K562 (cell line): ENCODE results near the gene ICAM1. TPM values are rescaled to one million over a fixed set of nuclear protein-coding genes. Genes with fewer than 3 reads are reported as not detected.

Source experiments
- CBFA2T3 ChIP-seq: fragments of 450-650 bp; IDR thresholded peaks from 2 replicates; pipeline ENCODE4 v1.6.1; 2017
- CTBP1 ChIP-seq: fragments of 450-650 bp; IDR thresholded peaks from 2 replicates; pipeline ENCODE4 v1.6.1; 2016; ENCODE audit warnings: borderline replicate concordance
- FOXJ3 ChIP-seq: sonication (generic); formaldehyde crosslinking; IDR thresholded peaks from 2 replicates; pipeline ENCODE4 v1.4.0; 2020; ENCODE audit warnings: mild to moderate bottlenecking, missing genetic modification reagents
- HNRNPLL ChIP-seq: fragments of 200-400 bp; formaldehyde crosslinking; IDR thresholded peaks from 2 replicates; pipeline ENCODE4 v1.6.1; 2017; ENCODE audit warnings: low read length, low read depth, mild to moderate bottlenecking; ENCODE audit not compliant: poor library complexity, severe bottlenecking
- MTF1 ChIP-seq: fragments of 250-450 bp; sonication (Bioruptor Pico); IDR thresholded peaks from 2 replicates; pipeline ENCODE4 v1.9.0; 2021; ENCODE audit warnings: moderate library complexity, mild to moderate bottlenecking, inconsistent platforms, borderline replicate concordance
- MXI1 ChIP-seq: IDR thresholded peaks from 2 replicates; pipeline ENCODE4 v1.6.1; 2011; ENCODE audit warnings: low read depth, mild to moderate bottlenecking, improper control_type of control experiment, low read length
- RAD21 ChIP-seq, 2 experiments: fragments of 250-450 bp in 1 of 2; fragments of 450-650 bp in 1 of 2; sonication (Bioruptor Pico) in 1 of 2; formaldehyde crosslinking in 1 of 2; IDR thresholded peaks in 1 of 2; conservative IDR thresholded peaks in 1 of 2; 2 replicates each; pipeline versions ENCODE4 v1.4.0 to v1.8.0; 2020 to 2022; ENCODE audit warnings: mild to moderate bottlenecking in 2 of 2, moderate library complexity in 1 of 2
- RFX1 ChIP-seq: fragments of 450-650 bp; IDR thresholded peaks from 2 replicates; pipeline ENCODE4 v1.6.1; 2016; ENCODE audit warnings: mild to moderate bottlenecking, moderate library complexity
- SP2 ChIP-seq: IDR thresholded peaks from 2 replicates; pipeline ENCODE4 v1.6.1; 2011; ENCODE audit warnings: mild to moderate bottlenecking, low read depth, low read length, moderate library complexity; ENCODE audit not compliant: poor library complexity, severe bottlenecking; ENCODE audit errors: extremely low read depth
- SRSF7 ChIP-seq: fragments of 200-400 bp; formaldehyde crosslinking; optimal IDR thresholded peaks from 2 replicates; pipeline ENCODE3; 2017; ENCODE audit warnings: mild to moderate bottlenecking, low read depth, low read length
- TEAD2 ChIP-seq: fragments of 450-650 bp; IDR thresholded peaks from 2 replicates; pipeline ENCODE4 v1.6.1; 2016; ENCODE audit warnings: missing genetic modification characterization, control low read depth, missing compliant biosample characterization
- TOE1 ChIP-seq, 2 experiments: fragments of 450-650 bp in 1 of 2; sonication (generic) in 1 of 2; formaldehyde crosslinking in 1 of 2; IDR thresholded peaks; 2 replicates each; pipeline versions ENCODE4 v1.7.1 to v1.8.0; 2016 to 2022; ENCODE audit warnings: borderline replicate concordance in 2 of 2, mild to moderate bottlenecking in 2 of 2, antibody characterized with exemption in 1 of 2, inconsistent platforms in 1 of 2, low read depth in 1 of 2, missing genetic modification reagents in 1 of 2, moderate library complexity in 1 of 2
- ZNF263 ChIP-seq: sonication (generic); formaldehyde crosslinking; IDR thresholded peaks from 2 replicates; pipeline ENCODE4 v1.8.0; 2022; ENCODE audit warnings: mild to moderate bottlenecking, missing genetic modification reagents, borderline replicate concordance
- ZNF384 ChIP-seq: IDR thresholded peaks from 2 replicates; pipeline ENCODE4 v1.6.1; 2012; ENCODE audit warnings: low read depth, low read length, improper control_type of control experiment
- ZNF507 ChIP-seq: conservative IDR thresholded peaks from 2 replicates; pipeline ENCODE4 v1.6.1; 2017; ENCODE audit warnings: missing genetic modification characterization, missing compliant biosample characterization
- ZSCAN32 ChIP-seq: fragments of 450-650 bp; formaldehyde crosslinking; IDR thresholded peaks from 2 replicates; pipeline ENCODE4 v1.4.0; 2020; ENCODE audit warnings: mild to moderate bottlenecking, moderate library complexity
- polyA plus RNA-seq, 8 experiments: library from polyadenylated mRNA; depleted of rRNA in 4 of 8; stranded (reverse) in 5 of 8; unstranded in 3 of 8; fragments of >200 nt; fragmentation: Nextera tagmentation in 2 of 8; fragmentation: Illumina TruSeq in 1 of 8; extraction: Ambion mirVana in 2 of 8; extraction: Trizol in 1 of 8; gene quantifications; 2 replicates each; pipeline versions ENCODE4 v1.2.1 to v1.2.3, GENCODE V29; 2011 to 2014; ENCODE audit warnings: inconsistent platforms in 1 of 8, missing spikeins in 1 of 8
- total RNA-seq, 7 experiments: library from RNA; depleted of rRNA in 6 of 7; stranded (reverse); fragments of >200 nt in 6 of 7; fragmentation: Illumina TruSeq in 2 of 7; extraction: Trizol in 2 of 7; gene quantifications; 2 replicates each; pipeline versions ENCODE4 v1.2.1 to v1.2.3, GENCODE V29; 2011 to 2021; ENCODE audit warnings: low replicate concordance in 1 of 7
- TF ChIP-seq, protein P1 (sequence below): sonication (generic); formaldehyde crosslinking; IDR thresholded peaks from 2 replicates; pipeline ENCODE4 v1.9.0; 2022; ENCODE audit warnings: mild to moderate bottlenecking, missing genetic modification reagents
- TF ChIP-seq, protein P2 (sequence below): conservative IDR thresholded peaks from 2 replicates; pipeline ENCODE4 v1.6.1; 2011; ENCODE audit warnings: low read depth, mild to moderate bottlenecking, low read length; ENCODE audit not compliant: control insufficient read depth

ICAM1 gene
- total and polyA plus RNA-seq, 9 of the 15 experiments (the other 6 are each of a cell fraction or from before 2014, with no cell fraction given): 2.3 to 24.4 (median 13.4) TPM

DNA sequence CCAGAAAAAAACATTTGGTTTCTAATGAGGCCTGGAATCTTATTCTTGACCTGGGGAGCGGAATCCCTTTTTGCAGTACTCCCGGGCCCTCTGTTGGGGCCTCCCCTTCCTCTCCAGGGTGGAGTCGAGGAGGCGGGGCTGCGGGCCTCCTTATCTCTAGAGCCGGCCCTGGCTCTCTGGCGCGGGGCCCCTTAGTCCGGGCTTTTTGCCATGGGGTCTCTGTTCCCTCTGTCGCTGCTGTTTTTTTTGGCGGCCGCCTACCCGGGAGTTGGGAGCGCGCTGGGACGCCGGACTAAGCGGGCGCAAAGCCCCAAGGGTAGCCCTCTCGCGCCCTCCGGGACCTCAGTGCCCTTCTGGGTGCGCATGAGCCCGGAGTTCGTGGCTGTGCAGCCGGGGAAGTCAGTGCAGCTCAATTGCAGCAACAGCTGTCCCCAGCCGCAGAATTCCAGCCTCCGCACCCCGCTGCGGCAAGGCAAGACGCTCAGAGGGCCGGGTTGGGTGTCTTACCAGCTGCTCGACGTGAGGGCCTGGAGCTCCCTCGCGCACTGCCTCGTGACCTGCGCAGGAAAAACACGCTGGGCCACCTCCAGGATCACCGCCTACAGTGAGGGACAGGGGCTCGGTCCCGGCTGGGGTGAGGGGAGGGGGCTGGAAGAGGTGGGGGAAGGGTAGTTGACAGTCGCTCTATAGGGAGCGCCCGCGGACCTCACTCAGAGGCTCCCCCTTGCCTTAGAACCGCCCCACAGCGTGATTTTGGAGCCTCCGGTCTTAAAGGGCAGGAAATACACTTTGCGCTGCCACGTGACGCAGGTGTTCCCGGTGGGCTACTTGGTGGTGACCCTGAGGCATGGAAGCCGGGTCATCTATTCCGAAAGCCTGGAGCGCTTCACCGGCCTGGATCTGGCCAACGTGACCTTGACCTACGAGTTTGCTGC, 16.1 kb downstream of the ICAM1 start, which contains the start of gene ICAM4 (continued):
- TF ChIP-seq, protein P1, sequence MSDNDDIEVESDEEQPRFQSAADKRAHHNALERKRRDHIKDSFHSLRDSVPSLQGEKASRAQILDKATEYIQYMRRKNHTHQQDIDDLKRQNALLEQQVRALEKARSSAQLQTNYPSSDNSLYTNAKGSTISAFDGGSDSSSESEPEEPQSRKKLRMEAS: peak; percentile 79
- peak; percentile 67 for TF ChIP-seq CBFA2T3
- TF ChIP-seq SRSF7: no peak
- TF ChIP-seq CTBP1: peak; percentile 21; the same call in 1 of the 2 replicates
- no peak; a peak in 2 of 4 replicates for TF ChIP-seq RAD21 (CRISPR knock-in tag; conservative IDR thresholded peaks at IDR 0.05 in 1 of 2, IDR thresholded peaks at IDR 0.05 in 1 of 2)
- TF ChIP-seq ZNF507 (tag): no peak
- peak; percentile 69 for TF ChIP-seq HNRNPLL
- TF ChIP-seq RFX1: no peak
- no peak for TF ChIP-seq MTF1 (CRISPR knock-in tag)
- TF ChIP-seq ZNF384: no peak
- 0 out of 2 replicates have a peak, but pooled peaks have one; percentile 22 for TF ChIP-seq MXI1
- no peak for TF ChIP-seq SP2
- TF ChIP-seq ZSCAN32 (CRISPR knock-in tag): no peak
- TF ChIP-seq ZNF263: peak; percentile 73
- no peak for TF ChIP-seq TEAD2
- TF ChIP-seq, protein P2, sequence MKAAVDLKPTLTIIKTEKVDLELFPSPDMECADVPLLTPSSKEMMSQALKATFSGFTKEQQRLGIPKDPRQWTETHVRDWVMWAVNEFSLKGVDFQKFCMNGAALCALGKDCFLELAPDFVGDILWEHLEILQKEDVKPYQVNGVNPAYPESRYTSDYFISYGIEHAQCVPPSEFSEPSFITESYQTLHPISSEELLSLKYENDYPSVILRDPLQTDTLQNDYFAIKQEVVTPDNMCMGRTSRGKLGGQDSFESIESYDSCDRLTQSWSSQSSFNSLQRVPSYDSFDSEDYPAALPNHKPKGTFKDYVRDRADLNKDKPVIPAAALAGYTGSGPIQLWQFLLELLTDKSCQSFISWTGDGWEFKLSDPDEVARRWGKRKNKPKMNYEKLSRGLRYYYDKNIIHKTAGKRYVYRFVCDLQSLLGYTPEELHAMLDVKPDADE: peak; percentile 66; the same call in 1 of the 2 replicates
- TF ChIP-seq TOE1 (IDR thresholded peaks at IDR 0.05; ENCODE audit: borderline replicate concordance): peak; percentile 48; the same call in 1 of the 2 replicates
- 0 out of 2 replicates have a peak, but pooled peaks have one; percentile 18 for TF ChIP-seq TOE1 (CRISPR knock-in tag; IDR thresholded peaks at IDR 0.05; ENCODE audit: borderline replicate concordance, low read depth)
- no peak for TF ChIP-seq FOXJ3 (CRISPR knock-in tag)
